Fibroblast of mammary gland (primary cell): ENCODE measurements around the gene STARD3NL.

Experiments
- DNase-seq: peaks from one replicate; pipeline ENCODE4 v3.0.0-alpha.2; 2010; ENCODE audit warnings: low read depth
- H3K4me3 ChIP-seq: 2 replicates; pipeline ENCODE4 v1.5.1; 2011; ENCODE audit warnings: low read depth, mild to moderate bottlenecking, low read length, moderate library complexity; ENCODE audit not compliant: control insufficient read depth
- CTCF ChIP-seq: conservative IDR thresholded peaks from 2 replicates; pipeline ENCODE4 v1.5.1; 2011; ENCODE audit warnings: low read depth, low read length, inconsistent platforms; ENCODE audit not compliant: control insufficient read depth, insufficient read depth

The STARD3NL gene

GRCh38 chr7:38220452-38220851, 42.4 kb downstream of the STARD3NL start:
- no peak for TF ChIP-seq CTCF
- DNase-seq = no peak
- H3K4me3 ChIP-seq = no peak overlapping the region

DNA sequence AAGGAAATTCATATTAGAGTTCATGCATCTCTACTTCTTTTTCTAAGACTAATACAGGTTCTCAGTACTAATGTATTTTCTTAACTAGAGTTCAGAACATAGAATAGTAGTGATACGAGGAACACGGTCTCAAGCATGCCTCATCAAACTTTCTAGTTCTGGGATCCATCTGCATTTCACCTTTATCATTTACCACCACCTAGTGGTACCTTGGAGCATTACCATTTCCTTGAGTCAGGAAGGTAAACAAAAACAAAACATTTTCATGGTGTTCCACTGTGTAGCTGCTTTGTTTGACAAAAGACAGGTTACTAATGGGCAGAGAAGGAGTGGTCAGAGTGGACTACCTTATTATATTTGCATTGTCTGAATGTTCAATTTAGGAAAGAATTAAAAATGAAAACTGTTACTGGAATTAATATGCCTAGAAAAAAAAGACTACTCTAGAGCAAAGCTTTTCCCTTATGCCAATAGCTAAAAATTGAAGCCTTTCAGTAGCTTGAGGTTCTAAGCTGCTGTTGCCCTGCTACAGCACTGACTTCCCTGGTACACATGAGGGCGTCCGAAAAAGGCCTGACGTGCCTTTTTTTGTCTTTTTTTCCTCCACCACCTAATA, 44.5 kb downstream of the STARD3NL start:
- peak; percentile 93 for TF ChIP-seq CTCF
- DNase-seq = peak; percentile 71

GRCh38 chr7:38223306-38223705, 45.3 kb downstream of the STARD3NL start:
- no peak for TF ChIP-seq CTCF
- H3K4me3 ChIP-seq = no peak overlapping the region
- DNase-seq = no peak

More for the DNA sequence above, 44.5 kb downstream of the STARD3NL start:
- H3K4me3 ChIP-seq = no peak overlapping the region

DNA sequence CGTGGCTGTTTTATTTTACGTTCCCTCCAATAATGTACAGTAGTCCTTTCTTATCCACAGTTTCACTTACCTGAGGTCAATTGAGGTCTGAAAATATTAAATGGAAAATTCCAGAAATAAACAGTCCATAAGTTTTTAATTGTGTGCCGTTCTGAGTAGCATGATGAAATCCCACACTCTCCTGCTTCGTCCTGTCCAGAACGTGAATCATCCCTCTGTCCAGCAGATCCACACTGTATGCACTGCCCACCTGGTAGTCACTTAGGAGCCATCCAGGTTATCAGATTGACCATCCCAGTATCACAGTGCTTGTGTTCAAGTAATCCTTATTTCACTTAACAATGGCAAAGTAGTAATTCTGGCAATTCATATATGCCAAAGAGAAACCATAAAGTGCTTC, 46.3 kb downstream of the STARD3NL start:
- TF ChIP-seq CTCF = no peak
- DNase-seq = peak; percentile 49
- H3K4me3 ChIP-seq = no peak overlapping the region

GRCh38 chr7:38229386-38229785, 51.3 kb downstream of the STARD3NL start:
- no peak overlapping the region for H3K4me3 ChIP-seq
- DNase-seq = peak; percentile 71
- no peak for TF ChIP-seq CTCF

GRCh38 chr7:38229884-38230642, 52.0 kb downstream of the STARD3NL start:
- no peak for DNase-seq
- no peak for TF ChIP-seq CTCF
- H3K4me3 ChIP-seq = no peak overlapping the region
